Small intestine (tissue), 7 donors: ENCODE measurements around the gene TMEM114. TPM values are rescaled to one million over a fixed set of nuclear protein-coding genes. Genes with fewer than 3 reads are reported as not detected.

Experiments
- DNase-seq, 2 donors: peaks; one replicate each; pipeline versions ENCODE4 v3.0.0 to v3.0.0-alpha.2; 2013
- FAIRE-seq: peaks from 2 replicates; lab custom pipeline; 2012; peaks lifted over from hg19 to GRCh38; lab: Jason Lieb, UNC
- H3K27ac ChIP-seq, 3 donors: one replicate each; pipeline ENCODE4 v1.5.1; 2013; ENCODE audit warnings: low read length in 2 of 3, mild to moderate bottlenecking in 2 of 3, control low read depth in 1 of 3, inconsistent platforms in 1 of 3, low read depth in 1 of 3, moderate library complexity in 1 of 3
- H3K27me3 ChIP-seq, 3 donors: one replicate each; pipeline ENCODE4 v1.6.1; 2013; ENCODE audit warnings: low read length in 3 of 3, inconsistent platforms in 1 of 3; ENCODE audit not compliant: control insufficient read depth in 3 of 3, insufficient read depth in 3 of 3
- H3K36me3 ChIP-seq, 3 donors: one replicate each; pipeline ENCODE4 v1.6.1; 2013; ENCODE audit warnings: low read length in 3 of 3, inconsistent platforms in 1 of 3, low read depth in 1 of 3, mild to moderate bottlenecking in 1 of 3, moderate library complexity in 1 of 3; ENCODE audit not compliant: control insufficient read depth in 3 of 3, insufficient read depth in 2 of 3
- H3K4me1 ChIP-seq, 3 donors: one replicate each; pipeline ENCODE4 v1.6.1; 2013; ENCODE audit warnings: low read length in 2 of 3, inconsistent platforms in 1 of 3, low read depth in 1 of 3, mild to moderate bottlenecking in 1 of 3, moderate library complexity in 1 of 3; ENCODE audit not compliant: control insufficient read depth in 3 of 3, insufficient read depth in 2 of 3
- H3K4me3 ChIP-seq, 3 donors: one replicate each; pipeline ENCODE4 v1.5.1; 2013; ENCODE audit warnings: low read length in 3 of 3, control low read depth in 1 of 3, inconsistent platforms in 1 of 3, low read depth in 1 of 3, mild to moderate bottlenecking in 1 of 3, moderate library complexity in 1 of 3
- H3K9me3 ChIP-seq, 2 donors: one replicate each; pipeline ENCODE4 v1.6.1; 2013; ENCODE audit warnings: low read depth in 1 of 2, low read length in 1 of 2; ENCODE audit not compliant: control insufficient read depth in 2 of 2, insufficient read depth in 1 of 2
- WGBS, 3 donors: extraction: QIAGEN DNeasy Blood & Tissue Kit; methylation state at CpG; one replicate each; pipeline ENCODE4 v1.1.7; 2013; 5-methylcytosine and 5-hydroxymethylcytosine counted together
- polyA plus RNA-seq, 4 donors: library from polyadenylated mRNA; stranded (reverse) in 3 of 4; unstranded in 1 of 4; fragments of 200-250 nt in 3 of 4; fragments of 120-200 nt in 1 of 4; gene quantifications; one replicate each; pipeline versions ENCODE4 v1.2.1 to v1.2.3, GENCODE V29; 2013
- donor health status: healthy with polysubstance abuse.
- donor health status: control.
- donor health status: control.
- donor health status: Bipolar disorder and iron deficiency.
- donor health status: healthy.

Gene TMEM114
- polyA plus RNA-seq, 4 donors: not detected

DNA sequence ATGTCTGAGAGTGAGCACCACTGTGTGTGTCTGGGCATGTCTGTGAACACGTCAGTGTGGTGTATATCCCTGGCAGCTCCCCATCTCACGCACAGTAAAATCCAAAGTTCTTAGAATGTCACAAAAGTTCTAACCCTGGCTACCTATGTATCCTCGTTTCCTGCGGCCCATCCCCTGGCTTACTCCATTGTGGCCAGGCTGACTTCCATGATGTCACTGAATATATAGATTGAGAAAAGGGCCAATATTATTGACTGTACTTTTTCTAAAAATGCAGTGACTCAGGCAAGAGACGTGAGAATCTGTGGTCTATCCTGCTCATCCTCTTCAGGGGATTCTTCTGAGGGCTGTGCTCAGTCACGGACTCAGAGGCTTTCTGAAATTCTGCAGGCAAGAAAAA, 30.2 kb upstream of the TMEM114 start:
- Histone ChIP-seq H3K36me3 (peaks cover 0 to 5% (median 1%) of the 10 kb centered on the region in 3 donors), H3K4me3 (no peak overlapping the region), H3K9me3 (peaks cover 0 to 3% of the 10 kb centered on the region in 2 donors), H3K27ac (no peak overlapping the region), H3K27me3 (peaks cover 0 to 2% (median 0%) of the 10 kb centered on the region in 3 donors), H3K4me1 (no peaks in the 10 kb centered on the region)
- DNase-seq (no peak), FAIRE-seq (no peak)
- WGBS, 3 donors: 67 to 81% (median 71%) methylated on average over 5 to 6 of the region's 6 CpGs

- FAIRE-seq (no peak), DNase-seq (no peak)
- Histone ChIP-seq H3K4me1 (no peaks in the 10 kb centered on the region), H3K4me3 (no peak overlapping the region), H3K27me3 (peaks cover 0 to 2% (median 0%) of the 10 kb centered on the region in 3 donors), H3K36me3 (peaks cover 0 to 3% (median 0%) of the 10 kb centered on the region in 3 donors), H3K9me3 (peaks cover 0 to 3% of the 10 kb centered on the region in 2 donors), H3K27ac (no peak overlapping the region)
- 60 to 74% (median 67%) methylated on average over 5 of the region's 5 CpGs for WGBS, 3 donors
Observed at GRCh38 chr16:8619671-8620370, 29.5 kb upstream of the TMEM114 start.

DNA sequence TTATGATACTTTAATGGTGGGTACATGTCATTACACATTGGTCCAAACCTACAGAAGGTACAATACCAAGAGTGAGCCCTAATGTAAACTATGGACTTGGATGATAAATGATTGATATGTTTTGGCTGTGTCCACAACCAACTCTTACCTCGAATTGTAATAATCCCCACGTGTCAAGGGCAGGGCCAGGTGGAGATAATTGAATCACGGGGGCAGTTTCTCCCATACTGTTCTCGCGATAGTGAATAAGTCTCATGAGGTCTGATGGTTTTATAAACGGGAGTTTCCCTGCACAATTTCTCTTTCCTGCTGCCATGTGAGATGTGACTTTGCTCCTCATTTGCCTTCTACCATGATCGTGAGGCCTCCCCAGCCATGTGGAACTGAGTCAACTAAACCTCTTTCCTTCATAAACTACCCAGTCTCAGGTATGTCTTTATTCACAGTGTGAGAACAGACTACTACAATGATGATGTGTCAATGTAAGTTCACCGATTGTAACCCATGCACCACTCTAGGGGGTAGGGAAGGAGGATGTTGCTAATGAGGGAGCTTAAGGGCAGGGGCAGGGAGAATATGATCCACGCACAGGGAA, 24.2 kb upstream of the TMEM114 start:
- H3K9me3 ChIP-seq: no peaks in the 10 kb centered on the region
- no peaks in the 10 kb centered on the region for H3K27me3 ChIP-seq
- no peak overlapping the region for H3K27ac ChIP-seq
- no peak for FAIRE-seq
- no peaks in the 10 kb centered on the region for H3K4me1 ChIP-seq
- WGBS, 3 donors: 33 to 57% (median 38%) methylated on average over 9 of the region's 9 CpGs
- no peaks in the 10 kb centered on the region for H3K36me3 ChIP-seq
- no peak overlapping the region for H3K4me3 ChIP-seq
- no peak for DNase-seq

GRCh38 chr16:8611886-8612600, 21.7 kb upstream of the TMEM114 start:
- H3K27me3 ChIP-seq: peaks cover 0 to 2% (median 0%) of the 10 kb centered on the region in 3 donors
- WGBS, 3 donors: 91 to 98% (median 91%) methylated on average over 1 of the region's 1 CpG
- H3K4me1 ChIP-seq: no peaks in the 10 kb centered on the region
- no peaks in the 10 kb centered on the region for H3K9me3 ChIP-seq
- H3K27ac ChIP-seq: no peak overlapping the region
- DNase-seq (no peak), FAIRE-seq (no peak)
- no peaks in the 10 kb centered on the region for H3K36me3 ChIP-seq
- H3K4me3 ChIP-seq: no peak overlapping the region

DNA sequence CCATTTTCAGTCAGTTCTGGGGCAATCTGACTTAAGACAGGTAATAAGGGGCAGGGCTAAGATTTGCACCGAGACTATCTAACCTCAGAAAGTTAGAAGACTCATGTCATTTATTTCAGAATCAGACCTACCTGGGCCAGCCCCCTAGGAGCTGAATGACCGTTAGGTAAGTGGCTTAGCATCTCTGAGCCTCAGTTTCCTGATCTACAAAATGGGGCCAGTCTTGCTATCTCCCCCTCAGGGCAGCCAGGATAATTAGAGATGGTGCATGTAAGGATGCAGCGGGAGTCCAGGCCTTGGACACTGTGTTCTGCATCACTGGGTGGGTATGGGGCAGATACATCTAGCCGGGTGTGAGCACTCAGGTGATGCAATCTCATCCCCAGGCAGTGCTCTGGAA, 20.8 kb upstream of the TMEM114 start:
- DNase-seq (no peak), FAIRE-seq (no peak)
- 68 to 72% (median 69%) methylated on average over 4 of the region's 4 CpGs for WGBS, 3 donors
- no peak overlapping the region for H3K27ac ChIP-seq
- H3K4me3 ChIP-seq: no peak overlapping the region
- H3K36me3 ChIP-seq: no peaks in the 10 kb centered on the region
- peaks cover 0 to 2% (median 0%) of the 10 kb centered on the region in 3 donors for H3K27me3 ChIP-seq
- no peaks in the 10 kb centered on the region for H3K9me3 ChIP-seq
- H3K4me1 ChIP-seq: no peaks in the 10 kb centered on the region

DNA sequence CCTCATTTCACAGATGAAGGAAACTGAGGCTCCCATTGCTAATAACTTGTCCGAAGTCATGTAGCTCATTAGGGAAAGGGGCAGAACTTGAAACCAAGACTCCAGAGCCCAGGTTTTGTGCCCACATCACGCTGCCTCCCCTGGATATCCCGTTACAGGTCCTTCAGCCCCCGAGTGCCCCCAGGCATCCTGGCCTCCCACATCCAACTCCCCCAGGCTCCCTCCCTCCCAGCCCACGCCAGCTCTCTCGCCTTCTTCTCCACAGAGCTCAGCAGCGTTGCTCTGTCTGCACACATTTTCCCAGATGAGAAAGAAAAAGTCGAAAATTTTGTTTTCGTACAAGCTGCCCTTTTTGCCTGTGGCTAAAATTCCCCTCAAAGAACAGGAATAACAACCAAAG, 16.9 kb upstream of the TMEM114 start:
- FAIRE-seq: no peak
- Histone ChIP-seq H3K4me1 (no peaks in the 10 kb centered on the region), H3K27ac (no peak overlapping the region), H3K27me3 (peaks cover 0 to 2% (median 0%) of the 10 kb centered on the region in 3 donors), H3K4me3 (no peak overlapping the region), H3K36me3 (no peaks in the 10 kb centered on the region), H3K9me3 (no peaks in the 10 kb centered on the region)
- 72 to 83% (median 75%) methylated on average over 9 of the region's 9 CpGs for WGBS, 3 donors
- DNase-seq: no peak

- no peaks in the 10 kb centered on the region for H3K4me1 ChIP-seq
- no peak overlapping the region for H3K4me3 ChIP-seq
- peaks cover 0 to 2% (median 0%) of the 10 kb centered on the region in 3 donors for H3K27me3 ChIP-seq
- H3K9me3 ChIP-seq: peaks cover 0 to 2% of the 10 kb centered on the region in 2 donors
- H3K36me3 ChIP-seq: no peaks in the 10 kb centered on the region
- DNase-seq (no peak), FAIRE-seq (no peak)
- no peak overlapping the region for H3K27ac ChIP-seq
Observed at GRCh38 chr16:8605554-8605953, 15.2 kb upstream of the TMEM114 start.

GRCh38 chr16:8600144-8600775, 9.9 kb upstream of the TMEM114 start:
- H3K27me3 ChIP-seq: no peaks in the 10 kb centered on the region
- WGBS, 3 donors: 57 to 70% (median 69%) methylated on average over 11 of the region's 11 CpGs
- FAIRE-seq (no peak), DNase-seq (no peak)
- H3K4me3 ChIP-seq: no peak overlapping the region
- H3K4me1 ChIP-seq: no peaks in the 10 kb centered on the region
- H3K9me3 ChIP-seq: peaks cover 0 to 15% of the 10 kb centered on the region in 2 donors
- no peaks in the 10 kb centered on the region for H3K36me3 ChIP-seq
- no peak overlapping the region for H3K27ac ChIP-seq
